ENCODE data around the gene BANP. TPM values are rescaled to one million over a fixed set of nuclear protein-coding genes. Genes with fewer than 3 reads are reported as not detected.
"Not testable (repeated sequence)": the region's sequence is repeated elsewhere in the genome, so short reads cannot be mapped to it uniquely, and the experiment has no call there.

BANP gene
- total RNA-seq, 1 experiment from 2014 or later, result 37.2 TPM

- TF ChIP-seq YY1 (IDR thresholded peaks at IDR 0.05; ENCODE audit: extremely low read depth, insufficient replicate concordance, low read depth, low read length), result no peak
- TF ChIP-seq CBX3 (IDR thresholded peaks at IDR 0.05; ENCODE audit: low read depth), result no peak
- no peak for TF ChIP-seq POLR2A (IDR thresholded peaks at IDR 0.05; ENCODE audit: borderline replicate concordance, extremely low read depth, insufficient read depth, insufficient read length)
Observed at GRCh38 chr16:88023786-88024185, 72.6 kb downstream of the BANP start (continued).

DNA sequence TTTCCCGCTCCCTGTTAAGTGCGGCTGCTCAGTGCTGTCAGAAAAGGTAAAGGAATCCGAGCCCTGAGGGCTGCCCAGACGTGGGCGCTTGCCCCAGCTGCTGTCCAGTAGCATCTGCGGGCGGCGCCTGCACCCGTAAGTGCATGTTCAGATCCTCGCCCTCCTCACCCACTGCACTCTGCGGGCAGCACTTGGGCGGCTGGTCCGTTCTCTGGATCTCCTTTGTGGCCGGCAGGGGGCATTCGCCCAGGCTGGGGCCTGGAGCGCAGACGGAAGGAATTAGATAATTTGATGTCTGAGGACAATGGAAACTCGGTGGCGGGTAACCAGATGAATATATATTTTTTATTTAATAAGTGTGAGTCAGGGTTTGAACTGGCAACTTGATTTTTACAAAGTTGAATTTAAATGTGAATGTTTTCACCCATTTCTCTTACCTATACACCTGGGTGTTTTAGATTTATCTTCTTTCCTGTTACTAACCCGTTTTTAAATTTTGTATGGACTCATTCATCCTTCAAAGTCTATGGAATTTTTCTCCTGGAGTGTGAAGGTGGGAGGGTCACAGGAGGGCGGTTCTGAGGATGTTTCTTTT, 73.4 kb downstream of the BANP start:
- intact Hi-C loops (cut with micrococcal nuclease); RAD21 ChIA-PET (ENCODE audit: low non-redundant PET in 1 of 2, low total read pairs in 2 of 2, uncharacterized antibody in 2 of 2, unreplicated experiment in 2 of 2); H3K27me3 ChIP-seq (ENCODE audit: insufficient read depth, low read length); POLR2A ChIA-PET; H2AFZ ChIP-seq (ENCODE audit: low read depth, low read length, poor library complexity, severe bottlenecking); H3K36me3 ChIP-seq (ENCODE audit: control insufficient read depth in 1 of 2, insufficient read depth in 2 of 2, low read length in 2 of 2); H3K79me2 ChIP-seq (ENCODE audit: insufficient read depth, low read length); H4K20me1 ChIP-seq (ENCODE audit: insufficient read depth); BruUV-seq (replicated peaks); H3K9me2 ChIP-seq (ENCODE audit: insufficient read depth); H3K9me3 ChIP-seq (ENCODE audit: control insufficient read depth in 1 of 2, insufficient read depth in 1 of 2, low read depth in 1 of 2, low read length in 2 of 2); CTCF ChIA-PET: not testable (repeated sequence)
- TF ChIP-seq, protein P1, sequence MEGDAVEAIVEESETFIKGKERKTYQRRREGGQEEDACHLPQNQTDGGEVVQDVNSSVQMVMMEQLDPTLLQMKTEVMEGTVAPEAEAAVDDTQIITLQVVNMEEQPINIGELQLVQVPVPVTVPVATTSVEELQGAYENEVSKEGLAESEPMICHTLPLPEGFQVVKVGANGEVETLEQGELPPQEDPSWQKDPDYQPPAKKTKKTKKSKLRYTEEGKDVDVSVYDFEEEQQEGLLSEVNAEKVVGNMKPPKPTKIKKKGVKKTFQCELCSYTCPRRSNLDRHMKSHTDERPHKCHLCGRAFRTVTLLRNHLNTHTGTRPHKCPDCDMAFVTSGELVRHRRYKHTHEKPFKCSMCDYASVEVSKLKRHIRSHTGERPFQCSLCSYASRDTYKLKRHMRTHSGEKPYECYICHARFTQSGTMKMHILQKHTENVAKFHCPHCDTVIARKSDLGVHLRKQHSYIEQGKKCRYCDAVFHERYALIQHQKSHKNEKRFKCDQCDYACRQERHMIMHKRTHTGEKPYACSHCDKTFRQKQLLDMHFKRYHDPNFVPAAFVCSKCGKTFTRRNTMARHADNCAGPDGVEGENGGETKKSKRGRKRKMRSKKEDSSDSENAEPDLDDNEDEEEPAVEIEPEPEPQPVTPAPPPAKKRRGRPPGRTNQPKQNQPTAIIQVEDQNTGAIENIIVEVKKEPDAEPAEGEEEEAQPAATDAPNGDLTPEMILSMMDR (IDR thresholded peaks at IDR 0.05 in 2 of 3, conservative IDR thresholded peaks at IDR 0.05 in 1 of 3; ENCODE audit: borderline replicate concordance in 1 of 3, insufficient read depth in 1 of 3, low read depth in 2 of 3, low read length in 2 of 3), result peak; percentile 64 to 85 (median 77); a peak in 5 of 6 replicates
- TF ChIP-seq RAD21 (IDR thresholded peaks at IDR 0.05; ENCODE audit: low read depth), result peak; percentile 65
- 0 out of 2 replicates have a peak overlapping the region, but pooled peaks have one; percentile 17 for H3K9ac ChIP-seq (ENCODE audit: low read length)
- H3K4me2 ChIP-seq (ENCODE audit: low read length), result peak overlapping the region; percentile 44
- peaks cover 6 to 24% of the 10 kb centered on the region in 2 experiments; a peak in 3 of 4 replicates for H3K4me1 ChIP-seq (ENCODE audit: control insufficient read depth in 1 of 2, insufficient read depth in 2 of 2, low read length in 2 of 2)
- peak overlapping the region; percentile 35; the same call in 1 of the 2 replicates for H3K27ac ChIP-seq (ENCODE audit: low read depth, low read length)
- H3K4me3 ChIP-seq (replicated peaks in 1 of 2; ENCODE audit: low read depth in 1 of 2, low read length in 2 of 2), result peak overlapping the region in 1 of 2 experiments; percentile 25; a peak in 1 of 4 replicates
- ATAC-seq (peak; percentile 92), DNase-seq (ENCODE audit: low read depth, low spot score) (peak; percentile 33)

DNA sequence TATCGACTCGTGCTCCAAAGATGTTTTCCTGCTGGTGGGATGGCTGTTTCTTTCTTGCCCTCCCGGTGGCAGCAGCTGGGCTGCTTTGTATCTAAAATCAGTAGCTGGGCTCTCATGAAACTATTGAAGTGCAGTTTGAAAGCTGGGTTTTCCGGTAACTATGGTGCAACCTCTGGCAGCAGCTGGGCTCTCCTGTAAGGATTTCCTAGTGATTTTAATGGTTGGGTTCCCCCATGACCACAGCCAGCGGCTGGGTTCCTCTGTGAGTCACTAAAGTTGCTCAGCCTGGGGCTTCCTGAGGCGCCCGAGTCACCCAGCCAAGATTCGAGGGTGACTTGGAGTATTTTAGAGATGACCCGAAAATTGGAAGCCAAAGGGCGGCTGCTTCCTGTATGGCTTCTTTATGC, 73.9 kb downstream of the BANP start:
- RAD21 ChIA-PET (ENCODE audit: low non-redundant PET in 1 of 2, low total read pairs in 2 of 2, uncharacterized antibody in 2 of 2, unreplicated experiment in 2 of 2); intact Hi-C loops (cut with micrococcal nuclease); BruUV-seq (replicated peaks); H3K36me3 ChIP-seq (ENCODE audit: control insufficient read depth in 1 of 2, insufficient read depth in 2 of 2, low read length in 2 of 2); H3K79me2 ChIP-seq (ENCODE audit: insufficient read depth, low read length); H3K27me3 ChIP-seq (ENCODE audit: insufficient read depth, low read length); H3K9me3 ChIP-seq (ENCODE audit: control insufficient read depth in 1 of 2, insufficient read depth in 1 of 2, low read depth in 1 of 2, low read length in 2 of 2); H2AFZ ChIP-seq (ENCODE audit: low read depth, low read length, poor library complexity, severe bottlenecking); H3K9me2 ChIP-seq (ENCODE audit: insufficient read depth); CTCF ChIA-PET; POLR2A ChIA-PET; H4K20me1 ChIP-seq (ENCODE audit: insufficient read depth): not testable (repeated sequence)
- ATAC-seq (peak; percentile 72), DNase-seq (ENCODE audit: low read depth, low spot score) (peak; percentile 39)
- Histone ChIP-seq H3K27ac (ENCODE audit: low read depth, low read length) (peak overlapping the region; percentile 35; the same call in 1 of the 2 replicates), H3K9ac (ENCODE audit: low read length) (0 out of 2 replicates have a peak overlapping the region, but pooled peaks have one; percentile 17), H3K4me3 (replicated peaks in 1 of 2; ENCODE audit: low read depth in 1 of 2, low read length in 2 of 2) (peak overlapping the region in 1 of 2 experiments; percentile 25; a peak in 1 of 4 replicates), H3K4me1 (ENCODE audit: control insufficient read depth in 1 of 2, insufficient read depth in 2 of 2, low read length in 2 of 2) (peaks cover 6 to 24% of the 10 kb centered on the region in 2 experiments; a peak in 3 of 4 replicates), H3K4me2 (ENCODE audit: low read length) (peak overlapping the region; percentile 44)

- Histone ChIP-seq H3K4me1 (ENCODE audit: control insufficient read depth in 1 of 2, insufficient read depth in 2 of 2, low read length in 2 of 2) (peaks cover 6 to 24% of the 10 kb centered on the region in 2 experiments; a peak in 3 of 4 replicates), H3K4me2 (ENCODE audit: low read length) (peak overlapping the region; percentile 44; the same call in 1 of the 2 replicates), H3K27ac (ENCODE audit: low read depth, low read length) (peak overlapping the region; percentile 35; the same call in 1 of the 2 replicates)
- CTCF ChIA-PET; RAD21 ChIA-PET (ENCODE audit: low non-redundant PET in 1 of 2, low total read pairs in 2 of 2, uncharacterized antibody in 2 of 2, unreplicated experiment in 2 of 2); H3K36me3 ChIP-seq (ENCODE audit: control insufficient read depth in 1 of 2, insufficient read depth in 2 of 2, low read length in 2 of 2); H4K20me1 ChIP-seq (ENCODE audit: insufficient read depth); intact Hi-C loops (cut with micrococcal nuclease); H3K27me3 ChIP-seq (ENCODE audit: insufficient read depth, low read length); H3K4me3 ChIP-seq (replicated peaks in 1 of 2; ENCODE audit: low read depth in 1 of 2, low read length in 2 of 2); H3K9me3 ChIP-seq (ENCODE audit: control insufficient read depth in 1 of 2, insufficient read depth in 1 of 2, low read depth in 1 of 2, low read length in 2 of 2); H3K79me2 ChIP-seq (ENCODE audit: insufficient read depth, low read length); H3K9me2 ChIP-seq (ENCODE audit: insufficient read depth); POLR2A ChIA-PET; H3K9ac ChIP-seq (ENCODE audit: low read length); ATAC-seq; DNase-seq (ENCODE audit: low read depth, low spot score); H2AFZ ChIP-seq (ENCODE audit: low read depth, low read length, poor library complexity, severe bottlenecking); BruUV-seq (replicated peaks): not testable (repeated sequence)
Observed at GRCh38 chr16:88025828-88026555, 74.8 kb downstream of the BANP start.

All from HCT116 (cell line).